Amniotic stem cell (primary cell): ENCODE data around the gene RBCK1.

Experiments
- DNase-seq: peaks from one replicate; lab custom pipeline; 2025; lab: John Stamatoyannopoulos, UW

RBCK1 gene

DNA sequence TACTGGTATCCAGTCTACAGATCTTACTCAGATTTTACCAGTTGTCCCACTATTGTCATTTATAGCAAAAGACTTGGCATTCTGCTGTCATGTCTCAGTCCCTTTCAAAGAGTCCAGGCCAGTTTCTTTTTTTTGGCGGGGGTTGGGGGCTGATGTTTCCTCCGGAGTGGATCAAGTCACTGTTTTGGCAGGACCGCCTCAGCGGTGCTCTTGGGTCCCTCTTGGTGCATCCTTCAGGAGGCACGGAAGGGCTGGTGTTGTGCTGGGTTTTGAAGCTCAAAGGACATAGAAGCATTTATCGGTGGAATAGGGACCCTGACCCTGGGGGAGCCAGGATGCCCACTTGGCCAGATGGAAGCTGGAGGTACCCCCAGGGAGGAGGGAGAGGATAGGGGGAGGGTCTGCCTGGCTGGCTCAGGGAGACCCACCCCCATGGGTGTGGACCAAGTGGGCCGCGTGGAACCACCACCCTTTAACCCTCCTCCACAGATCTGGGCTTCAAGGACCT lies 10.8 kb downstream of the RBCK1 start:
- no peak for DNase-seq

DNA sequence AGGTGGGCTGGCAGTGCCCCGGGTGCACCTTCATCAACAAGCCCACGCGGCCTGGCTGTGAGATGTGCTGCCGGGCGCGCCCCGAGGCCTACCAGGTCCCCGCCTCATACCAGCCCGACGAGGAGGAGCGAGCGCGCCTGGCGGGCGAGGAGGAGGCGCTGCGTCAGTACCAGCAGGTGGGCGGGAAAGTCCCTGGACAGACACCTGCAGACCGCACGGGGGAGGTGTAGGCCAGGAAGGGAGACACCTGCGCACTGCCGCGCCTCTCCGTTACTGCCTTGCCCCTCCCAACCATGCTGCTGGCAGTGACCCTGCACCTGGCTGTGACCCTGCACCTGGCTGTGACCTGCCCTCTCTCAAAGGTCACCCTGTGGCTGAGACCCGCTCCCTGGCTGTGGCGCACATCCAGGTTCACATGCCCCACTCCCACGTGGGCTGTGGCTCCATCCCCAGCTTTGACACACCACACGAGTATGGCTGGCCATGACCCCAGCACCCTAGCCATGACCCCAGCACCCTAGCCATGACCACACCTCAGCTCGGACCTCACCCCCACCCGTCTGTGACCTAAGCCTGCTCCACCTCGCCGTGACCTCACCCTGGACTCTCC lies 11.6 kb downstream of the RBCK1 start:
- DNase-seq = no peak

DNA sequence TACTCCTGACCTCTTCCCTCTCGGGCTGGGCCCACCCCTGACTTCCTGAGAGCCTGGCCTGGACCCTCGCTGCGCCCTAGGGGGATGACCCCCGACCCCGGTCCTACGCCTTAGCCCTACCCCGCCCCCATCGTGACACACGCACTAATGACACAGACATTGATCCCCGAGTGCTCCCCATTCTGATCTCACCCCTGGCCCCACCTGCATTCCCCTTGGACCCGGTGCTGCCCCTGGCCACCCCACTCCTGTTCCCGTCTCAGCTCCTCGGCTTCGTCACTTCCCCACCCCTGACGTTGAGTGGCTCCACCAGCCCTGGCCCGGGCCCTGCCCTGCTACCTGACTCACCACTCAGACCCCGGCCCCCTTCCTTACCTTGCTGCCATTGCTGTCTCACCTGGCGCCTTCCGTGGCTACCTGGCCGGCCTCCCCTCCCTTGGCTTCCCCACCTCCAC lies 12.1 kb downstream of the RBCK1 start:
- DNase-seq = no peak

DNA sequence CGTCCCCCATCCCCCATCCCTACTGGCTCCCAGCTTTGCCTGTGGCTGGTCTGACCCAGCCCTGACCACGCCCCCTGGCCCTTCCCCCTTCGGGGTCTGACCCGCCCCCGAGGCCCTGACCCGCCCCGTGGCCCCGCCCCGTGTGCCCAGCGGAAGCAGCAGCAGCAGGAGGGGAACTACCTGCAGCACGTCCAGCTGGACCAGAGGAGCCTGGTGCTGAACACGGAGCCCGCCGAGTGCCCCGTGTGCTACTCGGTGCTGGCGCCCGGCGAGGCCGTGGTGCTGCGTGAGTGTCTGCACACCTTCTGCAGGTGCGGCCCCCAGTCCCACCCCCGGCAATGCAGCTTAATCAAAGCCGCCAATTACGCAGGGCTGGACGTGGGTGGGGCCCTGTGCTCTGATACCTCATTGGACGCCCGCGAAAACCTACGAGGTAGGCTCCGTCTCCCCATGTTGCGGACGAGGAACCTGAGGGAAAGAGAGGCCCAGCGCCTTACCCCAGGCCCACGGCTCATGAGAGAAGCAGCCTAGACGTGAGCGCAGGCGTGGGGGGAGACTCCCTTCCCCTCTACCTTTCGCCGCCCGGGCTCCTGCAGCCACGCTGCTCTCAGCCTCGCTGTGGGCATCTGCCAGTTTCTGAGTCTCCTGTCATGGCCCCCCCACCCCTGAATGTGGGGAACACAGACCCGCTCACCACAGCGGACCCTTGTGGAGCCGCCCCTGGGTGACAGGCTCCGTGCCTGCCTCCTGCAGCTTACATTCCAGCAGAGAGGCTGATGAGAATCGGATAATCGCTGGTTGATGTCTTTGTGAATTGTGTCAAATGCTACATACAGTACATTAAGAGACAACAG lies 12.8 kb downstream of the RBCK1 start:
- no peak for DNase-seq

DNA sequence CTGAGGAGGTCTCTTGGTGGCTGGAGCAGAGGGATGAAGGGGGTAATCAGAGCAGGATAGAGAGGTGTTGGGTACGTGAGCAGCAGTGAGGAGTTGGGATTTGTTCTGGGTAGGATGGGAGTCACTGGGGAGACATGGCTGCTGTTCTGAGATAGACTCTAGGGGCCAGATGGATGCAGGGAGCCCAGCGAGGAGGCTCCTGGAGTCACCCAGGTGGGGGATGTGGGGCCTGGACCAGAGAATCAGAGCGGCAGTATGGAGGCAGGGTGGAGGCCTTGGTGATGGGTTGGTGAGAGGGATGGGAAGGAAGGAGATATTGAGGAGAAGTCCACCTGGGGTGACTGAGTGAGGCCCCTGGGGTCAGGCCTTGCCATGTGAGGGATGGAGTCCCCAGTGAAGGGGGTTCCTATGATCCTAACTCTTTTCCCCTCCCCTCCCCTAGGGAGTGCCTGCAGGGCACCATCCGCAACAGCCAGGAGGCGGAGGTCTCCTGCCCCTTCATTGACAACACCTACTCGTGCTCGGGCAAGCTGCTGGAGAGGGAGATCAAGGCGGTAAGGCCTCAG lies 13.7 kb downstream of the RBCK1 start:
- DNase-seq = no peak

DNA sequence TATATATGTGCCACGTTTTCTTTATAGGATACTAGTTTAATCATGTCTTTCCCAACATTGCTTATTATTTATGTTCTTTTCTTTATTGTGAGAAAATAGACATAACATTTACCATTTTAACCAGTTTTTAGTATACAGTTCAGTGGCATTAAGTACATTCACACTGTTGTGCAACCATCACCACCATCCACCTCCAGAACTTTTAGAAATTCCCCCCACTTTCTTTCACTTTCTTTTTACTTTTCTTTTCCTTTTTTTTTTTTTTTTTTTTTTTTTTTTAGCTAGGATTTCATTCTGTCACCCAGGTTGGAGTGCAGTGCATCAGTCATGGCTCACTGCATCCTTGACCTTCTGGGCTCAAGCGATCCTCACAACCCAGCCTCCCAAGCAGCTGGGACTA lies 18.5 kb downstream of the RBCK1 start:
- no peak for DNase-seq

DNA sequence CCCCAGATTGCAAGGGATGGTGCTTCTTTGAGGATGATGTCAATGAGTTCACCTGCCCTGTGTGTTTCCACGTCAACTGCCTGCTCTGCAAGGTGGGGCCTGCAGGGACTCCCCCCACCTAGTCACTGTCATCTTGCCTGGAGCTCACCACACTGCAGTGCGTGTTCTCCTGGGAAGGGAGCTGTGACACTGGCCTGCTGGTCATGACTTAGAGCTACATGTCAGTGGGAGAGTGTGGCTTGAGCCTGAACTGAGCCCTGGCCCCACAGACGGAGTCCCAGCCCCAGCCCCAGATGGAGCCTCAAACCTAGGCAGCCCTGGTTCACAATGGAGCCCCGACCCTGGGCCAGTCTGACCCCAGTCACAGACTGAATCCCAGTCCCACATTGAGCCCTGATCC lies 19.3 kb downstream of the RBCK1 start:
- no peak for DNase-seq

DNA sequence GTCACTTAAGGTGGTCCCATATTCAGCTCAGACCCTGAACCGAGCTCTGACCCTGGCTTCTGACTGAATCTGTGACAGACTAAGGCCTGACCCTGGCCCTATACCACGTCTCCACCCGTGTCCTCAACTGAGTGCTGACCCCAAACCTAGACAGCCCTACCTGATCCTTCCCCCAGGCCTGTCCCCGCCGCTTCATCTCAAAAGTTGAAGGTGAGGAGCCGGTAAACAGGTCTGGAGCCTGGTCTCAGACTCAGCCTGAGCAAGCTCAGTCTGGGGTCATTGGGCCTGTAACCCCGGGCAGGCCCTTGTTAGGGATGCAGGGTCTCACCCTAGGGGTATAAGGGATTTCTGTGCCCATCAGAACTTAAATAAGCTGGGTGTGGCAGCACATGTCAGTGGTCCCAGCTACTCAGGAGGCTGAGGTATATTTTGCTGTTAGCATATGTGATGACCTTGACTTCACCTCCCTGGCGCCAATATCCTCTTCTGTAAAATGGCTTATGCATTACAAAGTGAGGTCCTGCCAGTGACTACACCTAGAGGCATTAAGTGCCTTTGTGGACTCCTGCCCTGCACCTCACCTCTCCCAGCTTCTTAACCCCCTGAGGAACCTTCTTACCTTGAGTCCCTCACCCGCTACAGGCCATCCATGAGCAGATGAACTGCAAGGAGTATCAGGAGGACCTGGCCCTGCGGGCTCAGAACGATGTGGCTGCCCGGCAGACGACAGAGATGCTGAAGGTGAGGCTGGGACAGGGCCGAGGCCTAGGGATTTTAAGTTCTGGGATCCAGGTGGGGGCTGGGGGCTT lies 20.0 kb downstream of the RBCK1 start:
- no peak for DNase-seq

DNA sequence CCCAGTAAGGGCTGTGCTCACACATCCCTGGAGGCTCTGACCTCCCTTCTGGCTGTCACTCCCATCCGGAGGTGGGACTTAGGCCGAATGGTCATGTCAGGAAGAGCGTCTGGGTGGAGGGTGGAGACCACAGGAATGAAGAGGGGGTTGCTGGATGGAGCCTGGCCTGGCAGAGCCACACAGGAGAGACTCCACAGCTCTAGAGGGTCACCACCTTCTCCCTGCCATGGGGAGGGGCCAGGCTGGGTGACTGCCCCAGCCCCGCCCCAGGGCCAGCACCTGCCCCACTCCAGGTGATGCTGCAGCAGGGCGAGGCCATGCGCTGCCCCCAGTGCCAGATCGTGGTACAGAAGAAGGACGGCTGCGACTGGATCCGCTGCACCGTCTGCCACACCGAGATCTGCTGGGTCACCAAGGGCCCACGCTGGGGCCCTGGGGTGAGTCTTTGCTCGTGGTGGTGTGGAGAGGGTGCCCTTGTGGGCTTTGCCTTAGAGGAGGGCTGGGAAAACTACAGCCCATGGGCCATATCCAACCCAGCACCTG lies 20.6 kb downstream of the RBCK1 start:
- DNase-seq = no peak

DNA sequence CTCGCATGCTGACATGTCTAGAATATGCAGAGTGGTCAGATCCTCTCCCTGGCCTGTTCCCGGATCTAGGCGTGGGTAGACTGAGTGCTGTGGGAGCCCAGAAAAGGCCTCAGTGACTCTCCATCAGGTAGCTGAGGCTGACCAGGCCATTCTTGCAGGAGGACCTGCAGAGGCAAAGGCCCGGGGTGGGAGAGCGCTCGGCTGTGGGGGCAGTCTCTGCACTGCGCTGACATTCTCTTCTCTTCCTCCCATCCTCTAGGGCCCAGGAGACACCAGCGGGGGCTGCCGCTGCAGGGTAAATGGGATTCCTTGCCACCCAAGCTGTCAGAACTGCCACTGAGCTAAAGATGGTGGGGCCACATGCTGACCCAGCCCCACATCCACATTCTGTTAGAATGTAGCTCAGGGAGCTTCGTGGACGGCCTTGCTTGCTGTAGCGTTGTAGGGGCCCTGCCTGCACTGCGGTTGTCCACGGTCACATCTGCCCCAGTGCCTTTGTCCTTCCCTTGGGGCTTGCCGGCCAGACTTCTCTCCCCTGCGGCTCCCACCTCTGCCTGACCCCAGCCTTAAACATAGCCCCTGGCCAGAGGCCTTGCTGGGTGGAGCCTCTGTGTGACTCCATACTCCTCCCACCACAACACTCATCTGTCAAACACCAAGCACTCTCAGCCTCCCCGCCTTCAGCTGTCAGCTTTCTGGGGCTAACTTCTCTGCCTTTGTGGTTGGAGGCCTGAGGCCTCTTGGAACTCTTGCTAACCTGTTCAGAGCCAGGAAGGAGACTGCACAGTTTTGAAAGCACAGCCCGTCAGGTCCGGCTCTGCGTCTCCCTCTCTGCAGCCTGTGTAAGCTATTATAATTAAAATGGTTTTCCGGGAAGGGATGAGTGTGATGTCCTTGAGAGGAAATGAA lies 22.2 kb downstream of the RBCK1 start:
- DNase-seq = no peak

DNA sequence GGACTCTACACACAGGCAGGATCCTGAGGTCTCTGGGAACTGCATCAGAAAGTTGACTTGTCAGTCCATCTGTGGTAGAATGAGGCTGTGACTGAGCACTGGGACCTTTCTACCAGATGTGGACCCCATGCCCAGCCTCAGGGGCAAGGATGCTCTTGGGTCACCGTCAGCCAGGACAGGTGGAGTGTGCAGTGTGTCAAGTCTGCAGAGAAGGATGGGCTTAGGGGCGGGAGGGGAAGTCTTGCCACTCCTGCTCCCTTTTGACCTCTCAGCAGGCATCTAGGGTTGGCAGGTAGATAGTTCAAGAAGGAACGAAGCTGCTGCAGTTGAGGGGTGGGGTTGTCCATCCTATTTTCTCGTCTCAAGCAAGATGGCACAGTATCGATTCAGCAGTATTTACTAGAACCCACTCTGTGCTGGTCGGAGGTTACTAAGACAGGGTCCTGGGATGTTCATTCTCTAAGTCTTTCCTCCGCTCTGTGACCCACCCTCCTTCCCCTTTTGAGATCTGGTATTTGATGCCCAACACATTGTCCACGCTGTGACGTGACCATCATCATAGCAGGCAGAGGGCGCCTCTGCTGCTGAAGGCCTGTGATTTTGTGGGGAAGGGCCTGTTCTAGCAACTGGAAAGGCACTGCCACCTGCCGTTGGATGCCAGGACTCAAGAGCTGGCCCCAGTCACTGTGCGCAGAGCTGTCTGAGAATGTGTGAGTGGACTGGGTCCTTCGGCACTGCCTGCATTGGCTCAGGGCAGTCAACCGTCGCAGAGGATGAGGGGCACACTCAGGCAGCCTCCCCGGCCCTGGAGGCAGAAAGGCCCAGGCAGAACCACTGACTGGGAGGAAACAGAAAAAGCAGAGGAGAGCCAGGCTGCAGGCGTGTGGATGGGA lies 23.2 kb downstream of the RBCK1 start:
- peak; percentile 50 for DNase-seq

DNA sequence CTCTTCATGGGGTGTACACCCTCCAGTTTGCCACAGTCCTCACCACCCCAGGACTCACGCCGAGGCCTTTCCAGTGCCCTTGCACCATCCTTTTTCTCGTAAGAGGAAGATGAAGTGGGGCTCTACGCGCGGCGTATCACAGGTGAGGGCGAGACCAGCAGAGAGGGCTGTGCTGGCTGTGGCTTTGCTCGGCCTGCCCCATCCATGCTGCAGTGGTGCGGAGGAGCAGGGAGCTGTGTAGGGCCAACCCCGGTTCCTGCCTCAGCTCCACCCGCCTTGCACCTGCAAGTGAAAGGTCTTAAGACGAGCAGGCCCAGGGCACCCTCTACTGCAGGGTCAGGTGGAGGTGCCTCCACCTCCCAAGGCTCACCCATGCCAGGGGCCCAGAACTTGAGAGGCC lies 24.1 kb downstream of the RBCK1 start:
- no peak for DNase-seq

DNA sequence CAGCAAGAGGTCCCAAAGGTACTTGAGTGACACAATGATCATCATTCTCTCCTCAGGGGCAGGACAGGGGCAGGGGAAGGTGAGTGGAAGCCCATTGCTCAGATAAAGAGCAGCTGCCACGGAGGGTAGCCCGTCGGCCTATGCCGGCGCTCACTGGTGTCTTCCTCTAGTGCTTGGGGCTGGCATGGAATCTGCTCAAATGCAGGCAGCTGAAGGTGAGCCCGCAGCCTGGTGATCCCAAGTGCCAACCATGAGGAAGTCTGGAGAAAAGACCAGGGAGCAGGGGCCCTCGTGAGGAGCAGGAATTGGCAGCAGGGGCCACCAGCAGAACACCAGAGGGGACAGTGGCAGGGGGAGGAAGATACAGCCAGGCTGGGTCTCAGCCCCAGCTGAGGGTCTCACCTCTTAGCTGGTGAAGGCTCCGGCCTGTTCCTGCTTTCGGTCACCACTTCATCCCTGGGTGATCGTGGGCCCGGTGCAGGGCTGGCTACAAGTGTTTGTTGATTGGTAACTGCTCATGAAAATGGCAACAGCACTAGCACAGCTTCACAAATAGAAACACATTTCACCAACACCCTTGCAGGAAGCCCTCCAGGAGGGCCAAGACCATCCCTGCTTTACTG lies 24.7 kb downstream of the RBCK1 start:
- DNase-seq = no peak

DNA sequence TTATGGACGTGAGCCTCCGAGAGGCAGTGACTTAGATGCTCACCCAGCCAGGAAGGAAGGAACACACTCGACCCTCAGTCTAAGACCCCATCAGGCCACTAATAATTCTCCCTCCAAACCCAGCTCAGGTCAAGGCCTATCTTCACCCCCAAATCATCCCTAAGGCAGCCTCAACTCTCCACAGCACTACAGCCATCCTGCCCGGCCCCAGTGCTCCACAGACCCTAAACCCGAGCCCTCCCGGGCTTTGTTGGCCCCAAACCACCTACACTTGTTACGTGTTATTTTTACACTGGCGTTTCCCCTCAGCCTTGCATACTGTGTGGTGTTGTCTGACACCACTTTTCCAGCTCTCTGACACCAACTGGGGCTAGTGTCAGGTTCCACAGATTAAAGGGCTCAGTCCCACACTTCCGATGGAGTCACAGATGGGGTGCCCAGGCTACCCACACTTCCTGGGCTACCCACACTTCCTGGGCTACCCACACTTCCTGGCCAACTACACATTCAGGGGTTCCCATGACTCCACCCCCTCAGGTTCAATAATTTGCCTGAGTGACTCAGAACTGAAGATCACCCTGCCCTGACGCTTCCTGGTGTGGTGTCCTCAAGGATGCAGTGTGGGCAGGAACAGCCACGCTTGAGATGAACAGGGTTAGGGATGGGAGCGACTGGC lies 25.3 kb downstream of the RBCK1 start:
- DNase-seq = no peak

DNA sequence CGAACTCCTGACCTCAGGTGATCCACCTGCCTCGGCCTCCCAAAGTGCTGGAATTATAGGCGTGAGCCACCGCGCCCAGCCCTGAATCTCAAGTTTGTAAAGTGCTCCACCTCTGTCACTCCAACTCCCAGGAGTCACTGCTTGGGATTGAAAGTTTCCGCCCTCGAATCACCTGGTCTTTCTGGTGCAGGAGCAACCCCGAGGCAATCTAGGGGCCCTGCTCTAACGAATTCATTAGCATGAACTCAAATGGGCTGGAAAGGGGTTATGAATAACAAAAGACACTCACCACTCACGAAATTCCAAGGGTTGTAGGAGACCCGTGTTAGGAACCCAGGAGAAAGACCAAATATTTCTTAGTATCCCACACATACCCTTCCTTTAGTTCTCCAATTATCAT lies 26.1 kb downstream of the RBCK1 start:
- no peak for DNase-seq

DNA sequence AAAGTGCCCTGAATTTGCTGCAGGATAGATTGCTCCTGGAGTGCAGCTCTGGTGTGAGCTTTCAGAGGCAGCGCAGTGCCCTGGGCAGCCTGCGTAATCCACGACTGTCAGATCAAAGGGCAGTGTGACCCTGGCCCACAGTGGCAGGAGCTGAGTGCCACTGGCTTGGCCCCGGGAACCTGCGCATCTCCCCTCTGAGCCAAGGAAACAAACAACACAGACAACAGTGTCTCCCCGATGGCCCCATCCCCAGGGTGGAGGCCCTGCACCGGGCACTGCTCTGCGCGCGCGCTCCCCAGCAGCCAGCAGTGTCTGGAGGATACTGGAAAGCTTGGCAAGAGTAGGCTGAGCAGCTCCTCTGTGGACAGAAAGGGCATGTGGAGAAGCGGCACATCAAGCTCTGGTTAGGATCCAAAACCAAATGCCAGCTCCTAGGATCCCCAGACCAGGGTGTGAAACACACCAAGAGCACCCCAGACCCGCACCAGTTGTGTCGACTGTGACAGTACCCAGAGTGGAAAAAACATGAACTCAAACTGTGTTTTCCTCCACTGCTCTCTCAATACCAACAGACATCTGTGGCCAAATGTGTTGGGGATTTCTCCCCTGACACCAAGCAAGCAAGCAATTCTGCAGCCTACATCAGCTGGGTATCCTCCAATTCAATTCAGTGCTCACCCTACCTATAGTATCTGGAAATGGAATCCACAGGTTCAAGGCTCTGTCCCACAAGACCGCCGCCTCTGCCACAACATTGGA lies 26.7 kb downstream of the RBCK1 start:
- DNase-seq = no peak

DNA sequence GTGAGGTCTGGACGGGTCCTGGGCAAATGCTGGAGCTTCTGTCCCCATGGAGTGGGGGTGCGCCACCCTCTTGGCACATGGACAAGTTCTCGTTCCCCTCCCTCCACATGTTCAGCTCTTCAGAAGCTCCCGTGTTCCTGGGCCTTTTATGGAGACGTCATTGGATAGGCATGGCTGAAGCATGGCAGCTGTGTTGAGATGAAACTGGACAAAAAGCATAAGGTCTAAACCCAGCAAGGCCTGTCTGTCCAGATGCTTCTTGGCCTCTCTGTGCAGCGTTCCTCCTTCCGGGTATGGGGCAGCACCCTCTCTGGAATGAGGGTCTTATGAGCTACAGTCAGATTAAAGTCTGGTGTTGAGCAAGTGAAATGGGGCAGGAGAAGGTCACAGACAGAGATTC lies 27.5 kb downstream of the RBCK1 start:
- no peak for DNase-seq

DNA sequence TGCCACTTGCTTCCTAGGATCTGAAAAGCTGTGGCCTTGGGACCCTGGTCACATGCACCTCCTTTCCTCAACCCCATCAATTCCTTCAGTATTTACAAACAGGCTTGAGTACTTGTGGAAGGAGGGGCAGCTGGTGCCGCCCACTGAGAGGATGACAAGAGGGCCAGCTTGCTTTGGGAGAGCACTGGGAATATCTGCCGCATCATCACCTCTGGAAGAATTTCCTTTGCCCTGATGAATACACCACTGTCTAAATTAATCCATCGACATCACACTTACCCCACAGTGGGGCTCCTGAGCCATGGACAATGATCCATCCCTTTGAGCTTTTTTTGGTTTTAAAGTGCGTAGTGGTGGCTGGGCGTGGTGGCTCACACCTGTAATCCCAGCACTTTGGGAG lies 28.4 kb downstream of the RBCK1 start:
- no peak for DNase-seq
